Astrocyte of the spinal cord (primary cell): Measurements from ENCODE around the gene ADNP2.

Experiments used
- DNase-seq: peaks from one replicate; pipeline ENCODE4 v3.0.0; 2011; ENCODE audit warnings: low read depth, low spot score
- H3K4me3 ChIP-seq: 2 replicates; pipeline ENCODE4 v1.5.1; 2011; ENCODE audit warnings: low read depth, mild to moderate bottlenecking, low read length, moderate library complexity
- in situ Hi-C: cut with HindIII; loops from 2 replicates; pipeline ENCODE4 v1.10.0; 2017; ENCODE audit warnings: low sequenced_read_pairs
- TF ChIP-seq, protein P1 (sequence below): IDR thresholded peaks from 2 replicates; pipeline ENCODE4 v1.5.1; 2012; ENCODE audit warnings: low read depth, mild to moderate bottlenecking, low read length, inconsistent platforms

Gene ADNP2

DNA sequence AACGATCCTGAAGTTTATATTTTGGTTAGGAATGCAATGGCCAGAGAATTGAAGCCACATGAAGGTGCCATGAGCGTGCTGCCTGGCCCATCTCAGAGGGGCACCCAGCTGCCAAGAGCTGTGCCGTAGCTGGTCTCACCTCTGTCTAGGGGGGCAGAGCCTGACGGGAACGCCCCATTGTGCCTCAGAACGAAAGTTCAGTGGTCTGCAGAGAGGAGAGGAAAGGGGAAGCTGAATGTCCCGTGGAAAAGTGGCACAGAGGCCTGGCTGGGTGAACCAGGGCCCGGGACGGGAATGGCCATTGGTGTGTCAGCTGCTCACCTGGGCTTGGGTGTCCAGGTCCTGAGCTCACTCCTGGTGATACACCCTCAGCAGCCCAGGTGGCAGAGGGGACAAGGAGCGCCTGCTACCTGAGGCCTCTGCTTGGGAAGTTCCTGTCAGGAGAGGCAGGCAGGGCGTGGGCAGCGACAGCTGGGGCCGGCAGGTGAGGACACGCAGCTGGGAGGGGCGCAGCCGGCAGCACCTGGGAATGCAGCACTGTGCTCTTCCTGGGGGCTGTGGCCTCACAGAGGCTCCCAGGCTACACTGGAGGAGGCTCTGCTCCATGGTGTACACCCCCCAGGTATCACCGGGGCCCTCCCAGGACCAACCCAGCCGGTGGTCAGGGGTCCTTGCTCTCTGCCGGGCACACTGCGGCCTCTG lies 70.9 kb downstream of the ADNP2 start:
- in situ Hi-C loops: no loop called here

DNA sequence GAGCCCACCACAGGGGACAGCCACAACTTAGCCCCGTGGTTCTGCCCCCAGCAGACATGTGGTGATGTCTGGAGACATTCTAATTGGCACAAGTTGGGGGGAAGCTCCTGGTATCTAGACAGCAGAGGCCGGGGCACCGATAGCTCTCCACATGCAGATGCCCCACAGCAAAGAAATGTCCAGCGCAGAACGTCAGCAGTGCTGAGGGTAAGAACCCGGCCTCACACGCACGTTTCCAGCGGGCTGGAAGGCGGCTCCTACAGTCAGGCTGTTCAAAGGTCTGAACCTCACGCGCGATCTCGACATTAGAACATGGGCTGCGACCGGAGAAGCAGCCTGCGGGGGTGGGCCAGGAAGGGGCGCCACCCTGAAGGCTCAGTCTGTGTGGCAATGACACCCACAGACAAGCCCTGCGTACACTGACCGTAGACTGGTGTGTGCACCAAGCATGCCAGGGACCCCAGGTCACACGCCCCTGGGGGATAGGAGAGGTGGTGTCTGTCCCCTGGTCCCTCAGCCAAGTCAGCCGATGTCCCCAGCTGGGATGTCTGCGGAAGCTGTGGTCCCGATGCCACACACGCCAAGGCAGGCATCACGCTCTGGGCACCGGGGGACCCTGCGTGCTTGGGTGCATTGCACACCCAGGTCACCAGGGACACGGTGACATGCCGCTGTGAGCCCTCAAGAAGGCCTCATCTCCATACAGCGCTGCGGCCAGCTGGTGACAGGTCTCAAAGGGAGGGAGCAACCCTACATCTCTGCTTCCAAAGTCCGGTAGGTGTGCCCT lies 71.9 kb downstream of the ADNP2 start:
- in situ Hi-C loops: no loop called here
- no peak overlapping the region for H3K4me3 ChIP-seq
- TF ChIP-seq, protein P1, sequence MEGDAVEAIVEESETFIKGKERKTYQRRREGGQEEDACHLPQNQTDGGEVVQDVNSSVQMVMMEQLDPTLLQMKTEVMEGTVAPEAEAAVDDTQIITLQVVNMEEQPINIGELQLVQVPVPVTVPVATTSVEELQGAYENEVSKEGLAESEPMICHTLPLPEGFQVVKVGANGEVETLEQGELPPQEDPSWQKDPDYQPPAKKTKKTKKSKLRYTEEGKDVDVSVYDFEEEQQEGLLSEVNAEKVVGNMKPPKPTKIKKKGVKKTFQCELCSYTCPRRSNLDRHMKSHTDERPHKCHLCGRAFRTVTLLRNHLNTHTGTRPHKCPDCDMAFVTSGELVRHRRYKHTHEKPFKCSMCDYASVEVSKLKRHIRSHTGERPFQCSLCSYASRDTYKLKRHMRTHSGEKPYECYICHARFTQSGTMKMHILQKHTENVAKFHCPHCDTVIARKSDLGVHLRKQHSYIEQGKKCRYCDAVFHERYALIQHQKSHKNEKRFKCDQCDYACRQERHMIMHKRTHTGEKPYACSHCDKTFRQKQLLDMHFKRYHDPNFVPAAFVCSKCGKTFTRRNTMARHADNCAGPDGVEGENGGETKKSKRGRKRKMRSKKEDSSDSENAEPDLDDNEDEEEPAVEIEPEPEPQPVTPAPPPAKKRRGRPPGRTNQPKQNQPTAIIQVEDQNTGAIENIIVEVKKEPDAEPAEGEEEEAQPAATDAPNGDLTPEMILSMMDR: no peak
- no peak for DNase-seq

More for the DNA sequence above, 70.9 kb downstream of the ADNP2 start:
- no peak overlapping the region for H3K4me3 ChIP-seq
- DNase-seq: no peak
- TF ChIP-seq, protein P1: no peak

DNA sequence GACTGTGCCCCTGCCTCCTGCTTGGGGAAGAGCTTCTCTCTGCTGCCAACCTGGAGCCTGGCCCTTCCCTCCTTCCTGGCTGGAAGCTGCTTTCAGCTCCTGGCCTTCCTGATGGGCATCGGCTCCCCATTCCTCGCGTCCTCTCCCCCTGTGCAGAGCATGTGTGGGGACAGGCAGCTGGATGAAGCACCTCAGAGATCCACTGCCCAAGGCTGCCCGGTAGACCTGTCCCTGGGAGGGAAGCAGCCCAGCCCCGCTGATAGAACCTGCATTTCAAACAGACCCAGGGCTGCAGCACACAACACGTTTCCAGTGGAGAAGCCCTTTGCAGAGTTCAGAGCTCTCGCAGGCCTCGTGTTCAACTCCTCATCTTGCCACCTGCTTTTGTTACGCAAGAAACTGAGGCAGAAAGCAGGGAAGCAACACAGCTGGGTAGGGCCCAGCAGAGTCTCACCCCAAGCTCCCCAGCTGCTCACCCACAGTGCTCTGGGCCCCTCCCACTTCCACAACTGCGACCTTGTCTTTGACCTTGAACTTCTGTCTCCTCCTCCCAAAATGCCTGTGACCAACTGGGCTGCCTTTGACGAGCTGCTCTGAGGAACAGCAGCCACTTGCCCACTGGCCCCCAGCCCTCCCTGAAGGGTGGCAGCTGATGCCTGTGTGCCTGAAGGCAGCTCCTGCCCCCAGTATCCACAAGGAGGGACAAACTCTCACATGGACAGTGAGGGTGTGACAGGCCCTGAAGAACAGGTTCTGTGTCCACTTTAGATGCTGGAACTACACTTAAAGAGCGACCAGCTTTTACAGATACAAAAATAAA lies 72.8 kb downstream of the ADNP2 start:
- no peak for DNase-seq
- TF ChIP-seq, protein P1: no peak
- no peak overlapping the region for H3K4me3 ChIP-seq
- in situ Hi-C loops: no loop called here

DNA sequence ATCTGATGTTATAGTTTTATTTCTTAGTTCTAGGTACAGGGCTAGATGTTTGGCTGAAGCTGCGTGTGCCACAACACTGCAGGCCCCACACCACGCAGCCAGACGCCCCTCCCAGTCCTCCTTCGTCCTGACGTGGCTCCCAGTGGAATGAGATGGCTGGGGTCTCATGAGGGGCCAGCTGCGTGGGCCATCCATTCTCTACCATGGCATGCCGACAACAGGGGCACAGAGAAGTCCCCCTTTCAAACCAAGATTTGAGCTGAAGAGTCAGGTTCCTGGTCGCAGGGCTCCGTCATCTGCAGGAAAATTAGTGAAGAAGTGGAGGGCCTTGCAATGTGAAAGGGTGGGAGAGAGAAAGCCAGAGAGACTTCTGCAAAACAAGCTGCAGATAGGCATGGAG lies 73.8 kb downstream of the ADNP2 start:
- TF ChIP-seq, protein P1: no peak
- H3K4me3 ChIP-seq: no peak overlapping the region
- in situ Hi-C loops: no loop called here
- no peak for DNase-seq

DNA sequence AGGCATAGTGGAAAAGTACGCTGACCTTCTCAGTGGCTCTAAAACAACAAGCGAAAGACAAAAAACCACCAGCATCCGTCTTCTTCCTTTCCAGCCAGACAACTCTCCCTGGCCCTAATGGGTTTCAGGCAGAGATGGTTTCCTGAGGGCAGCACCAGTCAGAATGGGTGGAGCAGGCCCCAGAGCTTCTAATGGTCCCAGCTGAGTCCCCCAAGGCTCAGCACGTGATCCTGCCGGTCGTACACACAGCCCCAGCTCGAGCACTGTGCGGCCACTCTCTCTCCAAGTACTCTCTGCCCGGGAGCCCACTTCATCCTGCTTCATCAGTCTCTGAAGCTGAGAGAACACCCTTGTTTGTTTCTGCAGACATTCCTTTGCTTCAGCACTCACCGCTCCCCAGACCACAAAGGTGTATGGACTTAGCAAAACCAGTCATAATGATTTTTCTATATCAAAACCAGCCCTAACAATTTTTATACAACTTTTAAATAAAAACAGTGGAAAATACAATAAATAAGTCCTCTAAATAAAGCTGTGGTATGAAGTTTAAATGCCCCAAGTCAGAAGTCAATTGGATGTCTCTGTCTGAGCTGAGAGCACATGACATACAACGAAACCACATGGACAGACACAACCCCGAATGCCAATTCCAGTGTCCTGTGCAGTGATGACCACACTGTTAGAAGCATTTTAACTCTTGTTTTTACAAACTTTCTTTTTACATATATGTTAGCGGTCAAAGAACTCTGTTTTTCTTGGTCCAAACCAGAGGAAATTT lies 74.4 kb downstream of the ADNP2 start:
- peak; percentile 45 for DNase-seq
- in situ Hi-C loops: no loop called here
- TF ChIP-seq, protein P1: no peak
- H3K4me3 ChIP-seq: no peak overlapping the region
